ENCODE data around the gene DAZAP1. TPM values are rescaled to one million over a fixed set of nuclear protein-coding genes. Genes with fewer than 3 reads are reported as not detected.

The DAZAP1 gene
- total RNA-seq, 1 donor from 2014 or later = 27.1 TPM

GRCh38 chr19:1447944-1448343 is 40.6 kb downstream of the DAZAP1 start:
- no peaks in the 10 kb centered on the region for H3K36me3 ChIP-seq (ENCODE audit: control insufficient read depth in 3 of 3, insufficient read depth in 3 of 3, low read length in 3 of 3)
- peaks cover 0 to 15% (median 11%) of the 10 kb centered on the region in 3 donors for H3K4me1 ChIP-seq (ENCODE audit: control insufficient read depth in 3 of 3, insufficient read depth in 3 of 3, low read length in 3 of 3)
- H3K27me3 ChIP-seq (ENCODE audit: control insufficient read depth in 3 of 3, insufficient read depth in 3 of 3, low read length in 3 of 3) = peaks cover 62 to 74% (median 71%) of the 10 kb centered on the region in 3 donors
- H3K27ac ChIP-seq (ENCODE audit: low read depth, low read length) = no peak overlapping the region
- H3K9ac ChIP-seq (ENCODE audit: low read depth in 1 of 3, low read length in 3 of 3) = no peak overlapping the region
- no peak overlapping the region for H3K4me3 ChIP-seq (ENCODE audit: low read length in 3 of 3)
- H3K9me3 ChIP-seq (ENCODE audit: control insufficient read depth in 3 of 3, low read length in 3 of 3) = no peaks in the 10 kb centered on the region

DNA sequence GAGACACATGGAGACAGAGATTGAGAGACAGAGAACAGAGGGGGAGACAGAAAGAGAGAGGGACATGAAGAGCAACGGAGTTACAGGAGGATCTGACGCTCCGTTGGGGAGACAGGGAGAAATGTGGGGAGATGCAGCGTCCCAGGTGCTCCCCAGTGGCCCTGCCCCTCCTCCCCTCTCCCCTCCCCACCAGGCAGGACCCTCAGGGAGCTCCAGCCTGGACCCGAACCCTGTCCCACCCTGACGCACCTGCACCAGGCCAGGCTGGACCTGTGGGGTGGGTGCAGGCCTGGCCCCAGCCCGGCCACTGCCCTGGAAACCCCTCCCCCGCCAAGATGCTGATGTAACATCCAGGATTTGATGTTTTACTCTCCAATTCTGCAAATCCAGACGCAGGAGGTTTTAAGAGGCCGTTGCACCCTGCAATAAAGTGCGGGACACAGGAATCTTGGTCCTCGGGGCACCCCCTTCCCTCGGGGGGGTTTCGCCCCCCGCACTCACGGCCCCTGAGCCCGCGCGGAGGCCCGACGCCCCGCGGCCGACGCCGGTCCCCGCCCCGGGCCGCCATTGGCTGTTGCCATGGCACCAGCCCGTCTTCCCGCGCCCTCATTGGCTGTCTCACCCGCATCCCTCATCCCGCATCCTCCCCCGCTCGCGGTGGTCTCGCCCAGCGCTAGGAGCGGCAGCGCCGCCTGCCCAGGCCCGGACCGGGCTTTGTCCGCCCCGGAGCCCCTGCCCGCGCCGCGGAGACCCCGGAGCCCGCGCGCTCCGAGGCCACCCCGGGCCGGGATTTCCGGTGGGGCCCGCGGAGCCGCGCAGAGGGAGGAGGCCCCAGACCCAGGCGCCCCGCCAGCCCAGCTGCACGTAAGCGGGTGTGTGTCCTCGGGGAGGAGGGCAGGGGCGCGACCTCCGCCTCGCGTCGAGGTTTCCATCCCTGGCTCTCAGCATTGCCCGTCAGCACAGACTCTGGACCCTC is 42.4 kb downstream of the DAZAP1 start, which contains the start of gene APC2:
TSS of gene APC2 (plus strand) at position 655 of the 976 bp plus-strand sequence. CDS start 2,881 bp downstream, outside the sequence.
- no peaks in the 10 kb centered on the region for H3K9me3 ChIP-seq (ENCODE audit: control insufficient read depth in 3 of 3, low read length in 3 of 3)
- peaks cover 0 to 22% (median 19%) of the 10 kb centered on the region in 3 donors for H3K4me1 ChIP-seq (ENCODE audit: control insufficient read depth in 3 of 3, insufficient read depth in 3 of 3, low read length in 3 of 3)
- no peaks in the 10 kb centered on the region for H3K36me3 ChIP-seq (ENCODE audit: control insufficient read depth in 3 of 3, insufficient read depth in 3 of 3, low read length in 3 of 3)
- H3K27ac ChIP-seq (ENCODE audit: low read depth, low read length) = no peak within 1 kb of the TSS
- no peak within 1 kb of the TSS for H3K4me3 ChIP-seq (ENCODE audit: low read length in 3 of 3)
- peaks cover 77 to 86% (median 83%) of the 10 kb centered on the region in 3 donors for H3K27me3 ChIP-seq (ENCODE audit: control insufficient read depth in 3 of 3, insufficient read depth in 3 of 3, low read length in 3 of 3)
- H3K9ac ChIP-seq (ENCODE audit: low read depth in 1 of 3, low read length in 3 of 3) = no peak within 1 kb of the TSS

DNA sequence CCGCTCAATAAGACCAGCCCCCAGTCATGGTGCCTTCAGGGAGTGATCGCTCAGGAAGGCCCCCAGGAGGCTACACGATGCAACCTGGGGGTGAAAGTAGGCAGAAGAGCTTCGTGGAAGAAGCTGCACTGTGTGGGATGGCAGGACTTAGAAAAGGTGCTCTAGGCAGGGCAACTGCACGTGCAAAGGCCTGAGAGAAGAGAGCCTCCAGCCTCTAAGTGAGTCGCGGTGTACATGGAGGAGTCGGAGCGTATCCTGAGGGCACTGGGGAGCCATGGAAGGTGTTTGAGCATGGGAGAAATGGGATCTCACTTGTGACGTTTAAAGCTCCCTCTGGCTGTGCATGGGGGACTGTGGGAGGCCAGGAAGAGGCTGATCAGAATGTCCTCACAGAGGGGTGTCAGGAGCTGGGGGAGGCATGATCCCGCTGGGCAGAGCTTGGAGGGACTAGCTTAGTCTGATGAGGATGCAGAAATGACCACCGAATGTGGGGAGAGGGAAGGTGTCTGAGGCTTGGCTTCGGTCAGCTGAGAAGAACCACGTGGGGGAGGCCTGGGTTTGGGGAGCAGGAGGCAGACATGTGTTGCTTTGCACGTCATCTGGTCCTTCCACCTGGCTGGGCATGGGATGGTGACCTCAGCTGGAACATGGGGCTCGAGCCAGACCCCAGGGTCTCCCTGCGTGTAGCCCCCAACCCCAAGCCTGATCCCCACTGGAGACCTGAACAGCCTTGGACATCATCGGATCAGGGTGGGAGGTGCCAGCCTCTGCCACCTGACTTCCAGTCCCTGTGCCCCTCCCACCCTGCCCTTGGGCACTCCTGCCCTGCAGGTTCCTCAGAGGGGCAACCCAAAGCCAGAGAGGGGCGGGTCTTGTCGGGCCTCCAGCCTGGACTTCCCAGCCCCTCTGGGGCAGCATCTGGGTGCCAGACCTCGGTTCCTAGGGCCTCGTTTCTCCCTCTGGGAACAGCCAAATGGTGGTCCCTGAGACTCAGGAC is 43.6 kb downstream of the DAZAP1 start:
- Histone ChIP-seq H3K4me1 (ENCODE audit: control insufficient read depth in 3 of 3, insufficient read depth in 3 of 3, low read length in 3 of 3) (peaks cover 0 to 17% (median 16%) of the 10 kb centered on the region in 3 donors), H3K27me3 (ENCODE audit: control insufficient read depth in 3 of 3, insufficient read depth in 3 of 3, low read length in 3 of 3) (peaks cover 84 to 89% (median 88%) of the 10 kb centered on the region in 3 donors), H3K9me3 (ENCODE audit: control insufficient read depth in 3 of 3, low read length in 3 of 3) (no peaks in the 10 kb centered on the region)

DNA sequence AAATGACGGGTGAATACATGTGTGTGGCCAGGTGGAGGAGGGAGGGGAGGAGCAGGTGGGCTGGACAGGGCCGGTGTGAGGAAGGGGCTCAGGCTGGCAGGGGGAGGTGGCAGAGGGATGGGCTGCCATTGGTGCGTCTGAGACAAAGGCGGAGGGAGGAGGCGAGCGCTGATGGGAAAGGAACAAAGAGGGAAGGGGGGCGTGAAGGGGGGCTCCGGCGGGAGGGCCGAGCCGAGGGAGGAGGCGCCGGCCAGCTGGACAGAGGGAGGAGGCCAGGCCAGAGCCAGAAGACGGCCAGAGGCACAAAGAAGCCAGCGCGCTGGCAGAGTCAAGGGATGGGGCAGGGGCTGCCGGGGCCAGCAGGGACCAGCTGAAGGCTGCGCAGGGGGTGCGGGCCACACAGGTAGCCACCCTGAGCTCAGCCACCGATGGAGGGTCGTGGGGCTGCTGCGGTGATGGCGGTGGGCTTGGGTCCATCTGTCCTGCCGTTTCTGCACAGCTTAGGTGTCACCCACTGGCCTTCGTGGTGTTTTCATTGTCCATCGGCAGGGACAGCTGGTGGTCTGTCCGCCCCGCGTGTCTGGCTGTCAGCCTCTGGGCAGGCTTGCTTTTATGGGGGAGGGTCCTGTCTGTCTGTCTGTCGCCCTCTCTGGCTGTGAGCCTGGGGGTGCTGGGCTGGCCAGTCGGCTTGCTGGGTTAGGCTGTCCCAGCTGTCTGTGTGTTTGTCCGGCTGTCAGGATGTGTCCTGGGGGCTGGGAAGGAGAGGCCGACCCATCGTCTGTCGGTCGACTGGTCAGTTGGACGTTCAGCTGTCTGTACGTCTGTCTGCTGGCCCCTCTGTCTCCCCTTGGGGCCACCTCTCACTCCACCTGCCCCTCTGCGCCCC is 44.8 kb downstream of the DAZAP1 start:
- Histone ChIP-seq H3K9me3 (ENCODE audit: control insufficient read depth in 3 of 3, low read length in 3 of 3) (no peaks in the 10 kb centered on the region), H3K9ac (ENCODE audit: low read depth in 1 of 3, low read length in 3 of 3) (no peak overlapping the region), H3K27ac (ENCODE audit: low read depth, low read length) (no peak overlapping the region), H3K4me1 (ENCODE audit: control insufficient read depth in 3 of 3, insufficient read depth in 3 of 3, low read length in 3 of 3) (peaks cover 0 to 25% (median 16%) of the 10 kb centered on the region in 3 donors), H3K36me3 (ENCODE audit: control insufficient read depth in 3 of 3, insufficient read depth in 3 of 3, low read length in 3 of 3) (no peaks in the 10 kb centered on the region), H3K4me3 (ENCODE audit: low read length in 3 of 3) (no peak overlapping the region), H3K27me3 (ENCODE audit: control insufficient read depth in 3 of 3, insufficient read depth in 3 of 3, low read length in 3 of 3) (peaks cover 88 to 89% (median 89%) of the 10 kb centered on the region in 3 donors)

More for the DNA sequence above, 43.6 kb downstream of the DAZAP1 start:
- H3K9ac ChIP-seq (ENCODE audit: low read depth in 1 of 3, low read length in 3 of 3) = no peak overlapping the region
- no peak overlapping the region for H3K27ac ChIP-seq (ENCODE audit: low read depth, low read length)
- H3K4me3 ChIP-seq (ENCODE audit: low read length in 3 of 3) = no peak overlapping the region
- no peaks in the 10 kb centered on the region for H3K36me3 ChIP-seq (ENCODE audit: control insufficient read depth in 3 of 3, insufficient read depth in 3 of 3, low read length in 3 of 3)

DNA sequence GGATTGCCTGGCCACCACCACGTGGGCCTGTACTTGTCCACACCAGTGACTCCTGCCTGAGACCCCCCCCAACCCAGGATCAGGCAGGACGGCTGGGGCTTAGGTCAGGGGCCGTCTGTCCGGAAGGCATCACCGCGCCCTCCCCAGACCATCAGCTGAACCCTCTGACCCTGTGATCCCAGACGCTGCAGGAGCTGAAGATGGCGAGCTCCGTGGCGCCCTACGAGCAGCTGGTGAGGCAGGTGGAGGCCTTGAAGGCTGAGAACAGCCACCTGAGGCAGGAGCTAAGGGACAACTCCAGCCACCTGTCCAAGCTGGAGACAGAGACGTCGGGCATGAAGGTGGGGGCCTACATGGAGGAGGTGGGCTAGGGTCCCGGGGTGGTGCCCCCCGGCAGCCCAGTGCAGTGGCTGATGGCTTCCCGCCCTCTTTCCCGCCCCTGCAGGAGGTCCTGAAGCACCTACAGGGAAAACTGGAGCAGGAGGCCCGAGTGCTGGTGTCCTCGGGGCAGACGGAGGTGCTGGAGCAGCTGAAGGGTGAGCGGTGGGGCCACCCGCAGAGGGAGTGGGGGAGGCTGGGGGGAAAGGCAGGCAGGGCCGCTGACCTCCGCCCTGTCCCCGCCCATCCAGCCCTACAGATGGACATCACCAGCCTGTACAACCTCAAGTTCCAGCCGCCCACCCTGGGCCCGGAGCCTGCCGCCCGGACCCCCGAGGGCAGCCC is 45.6 kb downstream of the DAZAP1 start:
- Histone ChIP-seq H3K27ac (ENCODE audit: low read depth, low read length) (no peak overlapping the region), H3K4me3 (ENCODE audit: low read length in 3 of 3) (no peak overlapping the region), H3K9me3 (ENCODE audit: control insufficient read depth in 3 of 3, low read length in 3 of 3) (no peaks in the 10 kb centered on the region), H3K36me3 (ENCODE audit: control insufficient read depth in 3 of 3, insufficient read depth in 3 of 3, low read length in 3 of 3) (no peaks in the 10 kb centered on the region), H3K27me3 (ENCODE audit: control insufficient read depth in 3 of 3, insufficient read depth in 3 of 3, low read length in 3 of 3) (peaks cover 87 to 88% (median 87%) of the 10 kb centered on the region in 3 donors), H3K9ac (ENCODE audit: low read depth in 1 of 3, low read length in 3 of 3) (no peak overlapping the region), H3K4me1 (ENCODE audit: control insufficient read depth in 3 of 3, insufficient read depth in 3 of 3, low read length in 3 of 3) (peaks cover 0 to 25% (median 16%) of the 10 kb centered on the region in 3 donors)

DNA sequence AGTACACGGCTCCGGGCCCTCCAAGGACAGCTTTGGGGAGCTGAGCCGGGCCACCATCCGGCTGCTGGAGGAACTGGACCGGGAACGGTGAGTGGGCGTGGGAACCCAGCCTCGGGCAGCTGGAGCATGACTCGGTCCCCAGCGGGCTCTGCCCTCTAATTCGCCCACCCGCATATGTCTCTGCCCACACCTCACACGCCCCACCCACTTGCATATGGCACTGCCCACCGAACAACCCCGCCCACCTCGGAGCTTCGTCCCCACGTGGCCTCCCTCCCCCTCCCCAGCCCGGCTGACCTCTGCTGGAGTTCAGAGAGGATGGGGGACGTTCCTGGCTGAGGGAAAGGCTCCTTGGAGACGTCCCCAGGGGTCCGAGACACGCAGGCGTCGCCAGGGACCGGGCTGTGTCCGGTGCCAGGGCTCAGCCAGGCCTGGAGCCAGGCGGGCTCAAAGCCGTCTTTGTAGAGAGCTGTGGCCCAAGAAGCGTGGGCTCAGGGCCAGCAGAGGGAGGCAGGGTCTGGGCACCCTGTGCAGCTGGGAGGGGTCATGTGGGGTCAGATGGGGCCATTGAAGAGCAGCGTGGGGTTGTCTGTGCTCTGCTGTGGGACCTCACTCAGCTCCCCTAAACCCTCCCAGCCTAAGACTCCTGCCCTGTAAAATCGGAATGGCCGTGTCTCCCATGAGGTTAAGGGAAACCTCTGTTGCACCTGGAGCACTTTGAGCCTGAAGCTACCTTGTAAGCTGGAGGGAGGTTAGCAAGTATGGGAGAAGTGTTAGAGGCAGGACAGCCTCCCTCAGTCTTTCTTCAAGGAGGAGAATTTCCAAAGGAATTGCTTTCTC is 46.4 kb downstream of the DAZAP1 start:
- Histone ChIP-seq H3K36me3 (ENCODE audit: control insufficient read depth in 3 of 3, insufficient read depth in 3 of 3, low read length in 3 of 3) (no peaks in the 10 kb centered on the region), H3K4me1 (ENCODE audit: control insufficient read depth in 3 of 3, insufficient read depth in 3 of 3, low read length in 3 of 3) (peaks cover 0 to 25% (median 16%) of the 10 kb centered on the region in 3 donors), H3K9ac (ENCODE audit: low read depth in 1 of 3, low read length in 3 of 3) (no peak overlapping the region), H3K27me3 (ENCODE audit: control insufficient read depth in 3 of 3, insufficient read depth in 3 of 3, low read length in 3 of 3) (peaks cover 87 to 93% (median 87%) of the 10 kb centered on the region in 3 donors), H3K27ac (ENCODE audit: low read depth, low read length) (no peak overlapping the region), H3K4me3 (ENCODE audit: low read length in 3 of 3) (no peak overlapping the region), H3K9me3 (ENCODE audit: control insufficient read depth in 3 of 3, low read length in 3 of 3) (no peaks in the 10 kb centered on the region)

GRCh38 chr19:1455002-1455335 is 47.6 kb downstream of the DAZAP1 start:
- Histone ChIP-seq H3K36me3 (ENCODE audit: control insufficient read depth in 3 of 3, insufficient read depth in 3 of 3, low read length in 3 of 3) (no peaks in the 10 kb centered on the region), H3K27ac (ENCODE audit: low read depth, low read length) (no peak overlapping the region), H3K27me3 (ENCODE audit: control insufficient read depth in 3 of 3, insufficient read depth in 3 of 3, low read length in 3 of 3) (peaks cover 75 to 86% (median 80%) of the 10 kb centered on the region in 3 donors), H3K9ac (ENCODE audit: low read depth in 1 of 3, low read length in 3 of 3) (no peak overlapping the region), H3K4me1 (ENCODE audit: control insufficient read depth in 3 of 3, insufficient read depth in 3 of 3, low read length in 3 of 3) (peaks cover 0 to 25% (median 16%) of the 10 kb centered on the region in 3 donors), H3K4me3 (ENCODE audit: low read length in 3 of 3) (no peak overlapping the region), H3K9me3 (ENCODE audit: control insufficient read depth in 3 of 3, low read length in 3 of 3) (no peaks in the 10 kb centered on the region)

Data from skeletal muscle tissue (tissue), 4 donors.